HG03442 (cell line): ENCODE results near the gene C19orf25.
A peak's percentile ranks its signal among the peaks of the same experiment; 100 is the strongest.

Experiments used
- ATAC-seq: cut with Tn5 transposase; IDR thresholded peaks from one replicate; pipeline ENCODE4 v1.9.1; 2021; ENCODE audit warnings: mild to moderate bottlenecking, moderate library complexity; ENCODE audit not compliant: unreplicated experiment

C19orf25 gene

DNA sequence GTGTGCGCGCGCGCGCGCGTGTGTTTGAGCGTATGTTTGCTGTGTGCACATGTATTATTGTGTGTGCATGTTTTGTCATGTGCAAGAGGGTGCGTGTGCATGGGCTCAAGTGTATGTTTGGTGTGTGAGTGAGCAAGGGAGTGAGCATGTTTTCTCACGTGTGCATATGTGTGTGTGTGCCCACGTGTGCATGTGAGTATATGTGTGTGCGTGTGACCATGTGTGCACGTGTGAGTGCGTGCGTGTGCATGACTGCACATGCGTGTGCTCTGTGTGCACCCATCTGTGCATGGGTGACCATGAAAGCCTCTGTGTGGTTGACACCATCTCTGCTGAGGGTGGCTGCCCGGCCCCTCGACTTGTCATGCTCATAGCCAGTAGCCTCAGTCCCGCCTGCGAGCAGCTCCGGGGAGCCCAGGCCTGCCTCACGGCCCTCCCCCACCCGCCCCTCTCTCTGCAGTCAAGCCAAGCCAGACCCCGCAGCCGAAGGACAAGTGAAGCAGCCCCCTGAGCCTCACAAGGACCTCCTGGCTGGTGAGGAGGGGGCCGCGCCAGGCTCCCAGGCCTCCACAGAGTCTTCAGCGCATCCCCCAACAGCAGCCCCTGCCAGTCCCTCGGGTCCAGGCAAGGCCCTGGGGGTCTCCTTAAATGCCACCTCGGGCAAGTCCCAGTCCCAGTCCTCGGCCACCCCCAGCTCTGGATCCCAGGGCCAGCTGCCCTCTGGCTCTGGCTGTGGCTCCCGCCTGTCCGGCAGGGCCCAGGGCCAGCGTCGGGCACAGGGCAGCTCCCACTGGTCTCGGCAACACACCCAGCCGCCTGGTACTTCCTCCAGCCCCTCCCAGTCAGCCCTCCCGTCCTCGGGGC lies 17.9 kb upstream of the C19orf25 start:
- ATAC-seq = no peak

DNA sequence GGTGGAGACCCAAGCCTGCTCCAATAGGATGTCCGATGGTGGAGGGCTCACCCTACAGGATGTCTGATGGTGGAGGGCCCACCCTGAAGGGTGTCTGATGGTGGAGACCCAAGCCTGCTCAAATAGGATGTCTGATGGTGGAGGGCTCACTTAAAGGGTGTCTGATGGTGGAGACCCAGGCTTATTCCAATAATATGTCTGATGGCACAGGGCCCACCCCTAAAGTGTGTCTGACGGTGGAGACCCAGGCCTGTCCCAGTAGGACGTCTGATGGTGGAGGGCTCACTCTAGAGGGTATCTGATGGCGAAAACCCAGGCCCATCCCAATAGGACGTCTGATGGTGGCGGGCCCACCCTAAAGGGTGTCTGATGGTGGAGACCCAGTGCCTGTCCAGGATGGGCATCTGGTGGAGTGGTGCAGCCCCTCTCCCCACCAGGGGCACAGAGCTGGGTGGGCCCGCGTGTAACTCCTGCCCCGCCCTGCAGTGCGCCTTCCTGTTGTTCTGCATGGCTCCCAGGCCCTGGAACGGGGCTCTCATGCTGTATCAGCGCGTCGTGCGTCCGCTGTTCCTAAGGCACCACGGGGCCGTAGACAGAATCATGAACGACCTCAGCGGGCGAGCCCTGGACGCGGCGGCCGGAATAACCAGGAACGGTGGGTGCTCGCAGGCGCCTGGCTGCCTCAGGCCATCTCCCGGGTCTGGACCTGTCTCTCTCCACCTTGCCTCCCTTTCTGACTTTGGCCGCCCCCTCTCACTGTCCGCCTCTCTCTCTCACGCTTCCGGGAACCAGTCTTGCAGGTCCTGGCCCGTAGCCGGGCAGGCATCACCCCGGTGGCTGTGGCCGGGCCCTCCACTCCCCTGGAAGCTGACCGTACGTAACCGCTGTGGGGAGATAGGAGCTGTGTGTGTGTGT lies 17.0 kb upstream of the C19orf25 start:
- ATAC-seq = no peak

DNA sequence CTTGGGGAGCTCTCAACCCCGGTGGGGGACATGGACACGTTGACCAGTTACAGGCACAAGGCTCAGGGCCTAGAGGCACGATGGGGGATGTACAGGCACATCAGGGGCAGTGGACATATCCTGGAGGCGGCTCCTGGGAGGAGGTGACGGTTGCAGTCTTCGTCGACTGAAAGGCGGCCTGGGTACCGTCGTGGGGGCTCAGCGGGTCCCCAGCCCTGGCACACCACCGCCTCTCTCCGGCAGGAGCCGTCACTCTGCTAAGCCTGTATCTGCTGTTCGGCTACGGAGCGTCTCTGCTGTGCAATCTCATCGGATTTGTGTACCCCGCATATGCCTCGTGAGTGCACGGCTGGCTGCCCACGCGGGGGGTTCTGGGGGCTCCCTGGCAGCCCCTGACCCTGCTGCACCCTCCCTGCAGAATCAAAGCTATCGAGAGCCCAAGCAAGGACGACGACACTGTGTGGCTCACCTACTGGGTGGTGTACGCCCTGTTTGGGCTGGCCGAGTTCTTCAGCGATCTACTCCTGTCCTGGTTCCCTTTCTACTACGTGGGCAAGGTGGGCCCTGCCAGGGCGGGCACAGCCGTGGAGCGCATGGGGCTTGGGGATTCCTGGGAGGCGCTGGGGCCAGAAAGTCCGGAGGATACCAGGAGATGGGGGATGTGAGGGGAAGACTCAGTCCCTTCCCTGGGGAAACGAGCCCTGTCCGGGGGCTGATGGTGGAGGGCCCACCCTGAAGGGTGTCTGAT lies 16.2 kb upstream of the C19orf25 start:
- no peak for ATAC-seq

DNA sequence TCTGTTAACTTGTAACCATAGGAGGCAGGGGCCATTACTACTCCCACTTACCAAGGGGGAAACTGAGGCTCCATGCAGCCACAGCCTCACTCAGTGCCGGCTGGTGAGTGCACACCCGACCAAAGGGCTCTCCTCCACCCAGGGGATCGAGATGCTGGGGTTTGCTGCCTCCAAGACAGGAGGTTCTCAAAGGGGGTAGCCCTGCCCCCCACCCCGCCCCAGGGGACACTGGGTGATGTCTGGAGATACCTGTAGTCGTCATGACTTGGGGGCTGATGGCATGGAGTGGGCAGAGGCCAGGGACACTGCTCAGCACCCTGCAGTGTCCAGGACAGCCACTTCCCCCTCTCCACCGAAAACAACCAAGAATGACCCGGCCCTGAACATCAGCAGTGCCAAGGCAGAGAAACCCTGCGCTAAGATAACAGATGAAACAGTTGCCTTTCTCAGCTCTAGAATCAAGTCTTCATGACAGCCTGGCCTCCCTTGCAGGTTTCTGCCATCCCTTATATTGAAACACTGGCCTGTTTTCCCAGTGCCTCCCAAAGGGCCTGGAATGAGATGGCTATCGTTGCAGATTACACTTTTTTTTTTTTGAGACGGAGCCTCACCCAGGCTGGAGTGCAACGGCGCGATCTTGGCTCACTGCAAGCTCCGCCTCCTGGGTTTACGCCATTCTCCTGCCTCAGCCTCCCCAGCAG lies 15.2 kb upstream of the C19orf25 start:
- ATAC-seq = no peak

DNA sequence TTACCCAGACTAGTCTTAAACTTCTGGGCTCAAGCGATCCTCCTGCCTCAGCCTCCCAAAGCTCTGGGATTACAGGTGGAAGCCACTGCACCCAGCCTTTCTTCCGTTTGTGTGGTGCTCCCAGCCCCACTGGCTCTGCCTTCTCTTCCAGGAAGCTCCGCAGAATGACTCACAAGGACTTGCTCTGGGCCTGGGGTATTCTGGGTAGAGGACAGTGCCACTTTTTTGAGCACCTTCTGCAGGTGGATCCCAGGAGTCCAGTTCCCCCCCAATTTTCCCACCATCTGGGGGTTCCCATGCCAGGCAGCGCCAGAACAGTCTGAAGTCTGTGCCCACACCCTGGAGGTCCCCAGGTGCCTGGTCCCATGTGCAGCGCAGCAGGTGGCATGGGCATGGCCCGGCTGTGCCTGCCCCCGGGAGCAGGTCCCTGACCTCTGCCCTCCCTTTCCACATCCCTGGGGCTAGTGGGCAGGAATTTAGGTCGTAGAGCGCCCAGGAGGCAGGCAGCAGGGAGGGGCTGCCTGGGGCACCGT lies 13.5 kb upstream of the C19orf25 start:
- ATAC-seq = no peak

DNA sequence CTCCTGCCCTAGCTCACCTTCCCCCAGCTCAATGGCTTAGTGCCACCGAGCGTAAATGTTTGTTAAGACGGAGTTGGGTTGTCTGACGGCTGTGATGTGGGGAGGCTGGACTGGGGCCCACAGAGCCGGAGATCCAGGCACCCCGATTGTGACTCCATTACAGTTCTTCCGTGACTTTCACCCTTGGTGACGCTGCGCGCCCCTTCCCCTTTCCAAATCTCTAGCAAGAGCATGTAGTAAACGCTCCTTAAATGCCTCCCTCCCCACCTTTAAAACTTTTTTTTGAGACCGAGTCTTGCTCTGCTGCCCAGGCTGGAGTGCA lies 12.8 kb upstream of the C19orf25 start:
- no peak for ATAC-seq

DNA sequence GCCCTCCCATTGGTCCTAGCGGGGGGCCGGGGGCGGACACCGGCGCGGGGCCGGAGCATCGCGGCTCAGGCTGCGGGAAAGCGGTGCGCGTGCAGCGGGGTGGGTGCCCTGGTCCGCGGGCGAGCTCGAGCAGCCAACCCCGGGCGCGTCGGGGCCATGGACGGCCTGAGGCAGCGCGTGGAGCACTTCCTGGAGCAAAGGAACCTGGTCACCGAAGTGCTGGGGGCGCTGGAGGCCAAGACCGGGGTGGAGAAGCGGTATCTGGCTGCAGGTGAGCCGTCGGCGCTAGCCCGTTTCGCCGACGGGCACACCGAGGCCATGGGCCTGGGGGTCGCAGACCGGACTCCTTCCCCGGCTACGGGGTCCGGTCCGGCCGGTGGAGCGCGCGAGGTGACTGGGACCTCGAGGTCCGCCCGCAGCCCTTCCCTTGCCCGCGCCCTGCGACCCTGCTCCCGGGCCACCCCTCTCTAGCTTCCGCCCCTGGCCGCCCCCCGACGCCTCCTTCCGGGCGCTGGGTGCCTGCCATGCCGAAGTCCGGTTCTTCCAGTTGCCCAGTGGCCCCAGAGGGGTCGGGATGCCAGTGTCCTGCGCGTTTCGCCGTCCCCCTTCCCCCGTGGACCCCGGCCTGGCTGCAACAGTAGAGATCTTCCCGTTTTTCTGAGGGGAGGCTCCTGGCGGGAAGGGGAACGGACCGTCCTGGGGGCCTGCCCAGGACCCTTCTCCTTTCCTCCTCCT lies 12.3 kb upstream of the C19orf25 start, which contains the start of gene REEP6:
TSS of gene REEP6 (plus strand) at position 68 of the 735 bp plus-strand sequence. CDS start at position 157, 89 bp downstream.
- ATAC-seq = peak; percentile 7

DNA sequence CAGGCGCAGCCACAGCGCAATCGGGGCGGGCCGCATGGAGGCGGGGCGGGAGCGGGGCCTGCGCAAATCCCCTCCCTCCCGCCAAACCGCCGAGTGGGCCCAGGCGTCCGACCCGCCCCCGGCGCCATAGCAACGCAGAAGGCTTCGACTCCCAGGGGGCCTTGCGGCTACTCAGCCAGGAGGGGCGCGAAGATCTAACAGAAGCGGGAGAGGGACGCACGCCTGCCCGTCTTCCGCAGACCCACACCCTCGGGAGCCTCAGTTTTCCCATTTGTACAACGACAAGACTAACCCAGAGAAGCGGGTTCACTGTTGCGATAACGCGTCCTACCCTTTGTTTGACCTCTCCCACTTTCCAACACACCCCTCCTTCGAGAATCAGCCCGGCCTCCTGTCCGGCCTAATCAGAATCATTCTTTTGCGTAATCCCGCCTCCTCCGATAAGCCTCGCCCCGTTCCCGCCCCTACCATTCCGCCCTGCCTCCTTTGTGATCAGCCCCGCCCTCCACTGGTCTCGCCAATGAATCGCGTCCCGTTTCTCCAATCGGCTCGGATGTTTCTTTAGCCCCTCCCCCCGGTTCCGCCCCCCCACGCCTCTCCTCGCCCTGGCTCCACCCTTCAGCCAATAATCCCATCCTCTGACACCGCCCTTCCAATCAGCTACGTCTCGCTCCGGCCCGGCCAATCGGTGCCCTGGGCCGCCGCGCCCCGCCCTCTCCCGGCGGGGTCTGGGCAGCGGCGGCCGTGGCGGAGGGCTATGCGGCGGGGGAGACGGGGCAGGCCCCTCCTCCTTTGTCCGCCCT lies 11.5 kb upstream of the C19orf25 start, which contains the start of gene PCSK4:
TSS of gene PCSK4 (minus strand) at position 40 of the 803 bp plus-strand sequence. CDS start at position 36, 4 bp downstream.
- peak; percentile 81 for ATAC-seq

DNA sequence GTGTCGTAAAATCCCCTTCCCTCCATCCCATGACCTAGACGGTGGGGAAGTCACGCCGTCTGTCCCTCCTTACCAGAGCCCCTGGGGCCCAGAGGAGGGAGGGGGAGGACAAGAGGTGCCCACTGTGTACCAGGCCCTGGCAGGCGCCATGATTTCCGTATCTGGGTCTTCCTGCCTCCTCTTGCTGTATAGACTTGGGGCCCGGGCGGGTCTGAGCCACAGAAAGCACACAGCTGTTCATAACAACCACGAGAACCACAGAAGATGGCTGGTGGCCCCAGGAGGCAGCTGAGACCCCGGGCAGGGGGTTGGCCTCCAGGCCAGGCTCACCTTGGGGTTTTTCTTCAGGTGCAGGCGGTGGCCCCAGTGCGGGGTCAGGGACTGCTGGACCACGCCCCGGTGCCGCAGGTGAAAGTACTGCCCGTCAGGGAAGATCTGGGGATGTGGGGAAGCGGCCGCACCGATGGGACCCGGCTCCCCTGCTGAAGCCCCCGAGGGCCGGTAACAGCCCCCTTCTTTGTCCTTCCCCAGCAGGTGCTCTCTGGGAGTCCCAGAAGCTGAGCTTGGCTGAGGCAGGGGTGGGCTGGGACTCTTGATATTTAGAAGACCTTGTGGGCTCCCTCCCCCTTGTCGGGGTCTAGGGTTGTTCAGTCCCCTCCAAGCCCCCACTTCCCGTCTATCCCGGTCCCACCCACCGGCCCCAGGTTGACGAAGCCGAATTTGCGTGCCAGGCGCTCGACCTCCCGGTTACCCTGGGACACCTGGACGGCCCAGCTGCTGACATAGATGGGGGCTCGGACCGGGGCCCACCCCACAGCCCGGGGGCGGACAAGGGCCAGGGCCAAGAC lies 10.7 kb upstream of the C19orf25 start:
- no peak for ATAC-seq

DNA sequence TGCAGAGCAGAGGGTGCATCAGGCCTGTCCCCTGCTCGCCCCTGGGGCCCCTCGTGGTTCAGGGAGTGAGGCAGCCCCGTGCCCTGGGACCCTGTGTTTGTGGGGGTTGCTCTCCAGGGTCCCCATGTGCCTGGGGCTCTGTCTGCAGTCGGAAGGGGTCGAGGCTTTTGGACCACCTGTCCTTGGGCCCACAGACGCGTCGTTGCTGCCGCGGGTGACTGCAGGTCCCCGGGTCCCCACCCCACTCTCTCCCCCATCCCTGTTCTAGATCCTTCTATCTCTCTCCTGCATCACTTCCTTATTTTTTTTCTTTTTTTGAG lies 9.2 kb upstream of the C19orf25 start:
- ATAC-seq = no peak

DNA sequence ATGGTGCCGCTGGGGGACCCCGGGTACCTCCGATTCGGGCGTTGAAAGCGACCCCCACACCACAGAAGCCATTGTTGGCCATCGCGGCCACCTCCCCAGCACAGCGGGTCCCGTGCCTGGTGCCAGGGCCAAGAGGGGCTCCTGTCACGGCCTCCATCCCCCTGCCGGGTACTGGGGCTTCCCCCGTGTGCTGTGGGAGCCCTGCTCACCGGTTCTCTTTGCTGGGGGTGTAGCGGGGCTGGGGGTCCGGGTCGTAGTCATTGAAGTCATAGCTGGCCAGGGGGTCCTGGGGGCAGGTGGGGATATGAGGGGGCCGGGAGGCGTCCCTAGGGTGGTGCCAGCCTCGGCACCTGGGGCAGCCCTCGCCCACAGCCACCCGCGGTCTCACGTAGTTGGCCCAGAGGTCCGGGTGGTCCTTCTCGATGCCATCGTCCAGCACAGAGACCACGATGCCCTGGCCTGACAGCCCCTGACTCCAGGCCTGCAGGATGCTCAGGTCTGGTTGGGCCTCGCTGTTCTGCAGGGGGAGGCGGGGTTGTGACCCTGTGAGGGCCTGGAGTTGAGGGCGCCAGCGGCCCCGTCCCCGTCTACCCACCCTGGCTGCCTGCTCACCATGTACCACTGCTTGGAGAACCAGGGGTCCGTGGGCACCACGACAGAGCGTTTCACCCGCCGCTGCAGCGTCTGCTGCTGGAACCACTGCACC lies 8.7 kb upstream of the C19orf25 start:
- ATAC-seq = no peak

DNA sequence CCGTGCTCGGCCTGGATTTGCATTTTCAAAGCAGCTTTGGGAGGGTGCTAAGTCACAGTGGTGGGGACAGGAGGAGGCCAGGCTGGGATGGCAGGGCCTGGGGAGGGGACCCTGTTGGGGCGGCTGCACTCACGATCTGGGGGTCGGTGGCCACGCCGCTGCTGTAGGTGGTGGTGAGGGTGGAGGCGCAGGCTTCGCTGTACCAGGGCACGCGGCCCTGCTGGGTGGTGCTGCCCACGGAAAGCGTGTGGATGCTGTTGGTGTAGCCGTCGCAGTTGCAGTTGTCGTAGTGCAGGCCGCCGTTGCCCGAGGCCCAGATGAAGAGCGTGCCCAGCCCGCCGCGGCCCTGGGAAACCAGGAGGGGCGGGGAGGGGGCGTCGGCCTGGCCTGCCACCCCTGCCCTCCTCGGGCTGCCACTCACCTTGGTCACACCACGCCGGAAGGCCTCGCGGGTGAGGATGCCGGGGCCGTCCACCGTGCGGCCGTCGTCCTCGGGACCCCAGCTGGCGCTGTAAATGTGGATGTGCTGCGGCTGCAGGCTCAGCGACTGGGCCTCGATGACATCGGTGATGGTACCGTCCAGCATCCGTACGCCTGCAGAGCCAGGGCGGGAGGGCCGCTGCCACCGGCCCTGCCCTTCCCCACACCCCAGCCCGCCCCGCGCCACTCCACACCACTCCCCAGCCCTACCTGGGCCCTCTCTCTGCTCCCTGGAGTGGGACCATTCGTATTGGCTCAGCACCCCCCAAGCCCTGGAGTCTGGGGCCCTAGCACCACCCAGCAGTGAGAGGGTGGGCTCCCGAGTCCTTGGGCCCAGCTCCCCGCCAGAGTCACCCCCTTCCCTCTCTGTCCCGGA lies 7.9 kb upstream of the C19orf25 start:
- ATAC-seq = no peak

DNA sequence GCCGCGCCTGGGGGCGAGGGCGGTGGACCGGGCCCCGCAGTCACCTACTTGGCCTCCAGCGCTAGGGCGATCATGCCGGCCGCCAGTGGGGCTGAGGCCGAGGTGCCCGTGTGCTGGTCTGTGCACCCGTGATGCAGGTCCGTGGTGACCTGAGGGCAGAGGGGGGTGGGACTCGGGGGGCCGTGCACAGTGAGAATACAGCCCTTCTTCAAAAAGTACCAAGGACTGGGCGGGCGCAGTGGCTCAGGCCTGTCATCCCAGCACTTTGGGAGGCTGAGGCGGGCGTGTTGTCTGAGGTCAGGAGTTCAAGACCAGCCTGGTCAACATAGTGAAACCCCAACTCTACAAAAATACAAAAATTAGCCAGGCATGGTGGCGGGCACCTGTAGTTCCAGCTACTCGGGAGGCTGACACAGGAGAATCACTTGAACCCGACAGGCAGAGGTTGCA lies 5.0 kb upstream of the C19orf25 start:
- no peak for ATAC-seq

DNA sequence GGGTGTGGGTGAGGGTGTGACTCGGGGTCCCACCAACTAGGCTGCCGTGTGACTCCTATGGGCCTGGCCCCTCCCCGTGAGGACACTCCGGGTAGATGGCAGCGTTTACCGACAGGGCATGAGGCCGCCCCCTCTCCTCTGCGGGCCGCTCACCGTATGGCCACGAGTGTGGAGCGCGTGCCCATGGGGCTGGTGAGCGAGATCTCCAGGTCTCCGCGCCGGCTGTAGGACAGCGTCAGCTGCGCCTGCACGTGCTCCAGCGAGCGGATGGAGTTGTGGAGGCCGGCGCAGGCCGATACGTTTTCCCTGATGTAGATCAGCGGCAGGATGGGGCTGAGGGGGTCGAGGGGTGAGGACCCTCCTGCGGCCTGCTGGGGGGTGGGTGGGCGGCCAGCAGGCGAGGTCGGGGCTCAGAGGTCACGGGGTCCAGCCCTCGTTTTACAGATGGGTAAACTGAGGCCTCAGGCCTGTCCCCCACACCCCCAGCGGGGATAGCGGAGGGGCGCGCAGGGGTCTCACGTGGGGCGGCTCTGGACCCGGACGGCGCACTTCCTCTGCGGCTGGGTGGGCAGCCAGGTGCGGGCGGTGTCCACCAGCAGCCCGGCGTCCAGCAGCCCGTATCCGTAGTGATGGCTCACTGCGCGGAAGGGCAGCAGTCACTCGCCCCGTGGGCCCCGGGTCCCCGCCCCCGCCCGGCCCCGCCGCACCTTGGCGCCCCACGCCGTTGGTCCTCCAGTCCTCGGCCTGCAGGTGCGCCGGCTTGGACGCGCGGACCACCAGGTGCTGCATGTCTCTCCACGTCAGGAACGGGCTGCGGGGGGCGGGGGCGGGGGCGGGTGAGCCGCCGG lies 4.3 kb upstream of the C19orf25 start:
- ATAC-seq = no peak

DNA sequence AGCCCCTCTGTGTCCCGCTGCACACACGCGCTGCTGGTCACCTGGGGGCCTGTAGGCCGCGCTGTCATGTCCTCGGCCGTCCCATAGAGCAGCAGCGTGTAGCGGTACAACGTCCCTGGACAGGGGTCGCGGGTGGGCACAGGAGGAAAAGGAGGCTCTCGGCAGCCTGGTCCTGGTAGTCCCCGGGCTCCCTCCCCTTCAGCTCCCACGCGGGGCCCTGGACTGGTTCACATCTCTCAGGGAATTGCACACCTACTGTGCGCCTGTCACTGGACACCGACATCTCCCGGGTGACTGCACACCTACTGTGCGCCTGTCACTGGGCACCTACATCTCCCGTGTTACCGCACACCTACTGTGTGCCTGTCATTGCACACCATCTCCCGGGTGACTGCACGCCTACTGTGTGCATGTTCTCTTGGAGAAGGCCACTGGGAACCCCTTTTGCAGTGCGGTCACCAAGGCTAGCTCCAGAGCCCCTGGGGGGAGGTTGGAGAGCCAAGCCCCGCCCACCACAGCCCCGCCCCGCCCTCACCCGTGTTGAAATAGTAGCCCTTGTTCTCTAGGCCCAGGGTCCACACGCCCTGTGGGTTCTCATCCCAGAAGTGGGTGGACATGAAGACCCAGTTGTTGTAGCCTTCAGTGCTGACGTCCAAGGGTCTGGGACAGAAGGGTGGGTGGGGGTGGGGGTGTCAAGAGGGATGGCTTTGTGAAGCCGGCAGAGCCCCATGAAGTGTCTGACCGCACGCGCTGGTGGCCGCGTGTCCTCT lies 3.5 kb upstream of the C19orf25 start:
- ATAC-seq = no peak
